Measurements from ENCODE around the gene PNPLA7.

- TF ChIP-seq CTCF (IDR thresholded peaks at IDR 0.05) (no peak), POLR2A (IDR thresholded peaks at IDR 0.05) (no peak), POLR2AphosphoS5 (IDR thresholded peaks at IDR 0.05; ENCODE audit: insufficient read depth in 1 of 2, low read depth in 1 of 2) (no peak)
Observed at GRCh38 chr9:137463931-137464290, 86.3 kb downstream of the PNPLA7 start.
